Measurements from ENCODE around the gene ZSCAN20.
"Not testable (repeated sequence)": the region's sequence is repeated elsewhere in the genome, so short reads cannot be mapped to it uniquely, and the experiment has no call there.

ZSCAN20 gene

DNA sequence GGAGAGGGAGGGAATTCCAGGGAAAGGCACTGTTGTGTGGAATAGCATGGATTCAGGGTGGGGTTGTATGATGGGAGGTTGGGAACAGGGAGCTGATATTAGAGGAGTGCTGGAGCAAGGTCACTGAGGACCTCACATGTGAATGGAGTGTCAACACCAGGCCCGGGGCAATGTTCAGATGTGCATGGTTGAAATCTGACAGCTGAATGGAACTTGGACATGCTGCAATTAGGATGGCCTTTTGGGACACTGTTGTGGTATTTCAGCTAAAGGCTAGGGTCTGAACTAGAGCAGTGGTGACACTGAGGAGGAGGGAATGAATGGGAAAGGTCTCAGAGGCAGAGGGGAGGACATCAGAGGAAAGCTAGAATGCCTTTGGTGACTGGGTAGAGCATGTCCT, 25.0 kb downstream of the ZSCAN20 start:
- no peak for DNase-seq

DNA sequence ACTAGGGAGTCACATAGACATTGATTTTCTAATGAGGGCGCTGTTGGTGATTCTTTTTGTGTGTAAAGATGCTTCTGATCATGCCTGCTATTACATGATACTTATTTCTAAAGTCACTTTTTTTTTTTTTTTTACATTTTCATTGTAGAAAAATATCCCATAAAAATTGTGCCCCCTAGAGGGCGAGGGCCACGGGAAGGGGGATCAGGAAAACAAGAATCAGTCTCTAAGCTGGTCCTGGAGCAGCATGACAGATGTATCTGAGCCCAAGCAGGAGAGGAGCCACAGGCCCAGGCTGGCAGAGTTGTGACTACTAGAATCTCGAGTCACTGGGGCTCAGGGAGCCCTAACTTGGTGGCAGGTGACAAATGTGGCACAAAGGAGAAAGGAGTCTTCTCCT, 28.1 kb downstream of the ZSCAN20 start:
- DNase-seq, result no peak

DNA sequence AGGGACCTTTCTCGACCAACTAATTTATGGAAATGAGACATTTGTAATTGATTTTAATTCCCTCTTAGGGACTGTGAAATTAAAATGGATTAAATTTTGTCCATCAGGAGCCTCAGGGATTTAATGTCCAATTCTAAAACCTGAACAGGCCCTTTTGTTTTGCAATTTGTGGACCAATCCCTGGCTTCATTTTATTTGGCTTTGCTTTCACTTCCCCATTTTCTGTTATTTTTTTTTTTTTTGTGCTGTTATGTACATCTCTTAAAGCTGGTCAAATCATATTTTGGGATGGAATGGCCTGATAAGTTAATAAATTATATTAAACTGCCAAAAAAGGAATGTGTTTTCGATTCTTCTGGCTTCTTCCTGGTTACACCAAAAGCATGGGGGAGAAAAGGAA, 28.9 kb downstream of the ZSCAN20 start:
- no peak for DNase-seq

DNA sequence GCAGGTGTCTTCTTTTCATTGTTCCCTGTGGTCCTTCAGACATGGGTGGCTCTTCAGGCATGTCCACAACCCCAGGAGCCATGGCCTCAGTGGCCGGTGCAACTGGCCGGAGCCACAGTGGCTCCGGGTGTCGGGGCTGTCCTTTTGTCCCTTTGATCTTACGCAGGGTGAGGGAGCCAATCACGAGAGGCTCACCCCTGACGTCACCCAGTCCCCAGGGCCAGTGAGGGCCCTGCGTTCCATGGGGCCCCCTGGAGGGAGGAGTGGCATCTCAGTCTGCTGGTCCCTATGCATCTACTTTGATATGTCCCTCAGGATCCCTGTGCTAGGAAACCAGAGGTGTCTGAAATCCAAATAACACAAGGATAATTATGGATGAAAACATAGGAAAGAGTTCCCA, 29.3 kb downstream of the ZSCAN20 start:
- no peak for DNase-seq

DNA sequence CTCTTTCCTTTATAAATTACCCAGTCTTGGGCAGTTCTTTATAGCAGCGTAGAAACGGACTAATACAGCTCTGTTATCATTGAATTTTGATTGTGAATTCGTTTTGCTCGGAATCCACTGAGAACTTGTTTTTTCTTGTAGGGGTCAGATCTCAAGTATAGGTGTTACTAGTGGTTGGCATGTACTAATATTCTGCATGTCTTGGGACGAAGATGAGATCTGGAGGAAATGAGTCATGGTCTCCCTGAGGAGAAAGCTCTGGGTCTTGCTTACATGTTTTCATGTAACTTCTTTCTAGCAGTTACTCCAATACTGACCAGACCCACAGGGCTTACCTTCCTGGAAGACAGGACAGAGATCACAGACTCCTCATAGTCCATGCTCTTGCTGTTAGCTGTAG, 30.3 kb downstream of the ZSCAN20 start:
- DNase-seq, result no peak

DNA sequence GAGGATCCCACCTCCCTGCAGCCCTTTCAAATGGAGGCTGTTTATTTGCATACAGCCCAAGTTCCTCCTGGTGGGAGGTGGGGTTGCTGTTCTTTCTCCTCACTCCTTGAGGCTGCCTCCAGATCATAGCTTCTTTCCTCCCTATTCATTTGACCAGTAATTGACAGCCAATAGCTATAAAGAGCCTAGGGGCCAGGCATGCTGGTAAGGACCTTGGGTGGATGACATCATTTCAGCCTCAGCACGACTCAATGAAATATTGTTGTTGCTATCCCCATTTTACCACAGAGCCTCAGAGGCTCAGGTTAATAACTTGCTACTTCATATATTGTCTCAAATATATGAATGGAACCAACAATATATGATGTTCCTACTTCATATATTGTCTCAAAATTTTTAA, 31.1 kb downstream of the ZSCAN20 start:
- DNase-seq, result no peak

DNA sequence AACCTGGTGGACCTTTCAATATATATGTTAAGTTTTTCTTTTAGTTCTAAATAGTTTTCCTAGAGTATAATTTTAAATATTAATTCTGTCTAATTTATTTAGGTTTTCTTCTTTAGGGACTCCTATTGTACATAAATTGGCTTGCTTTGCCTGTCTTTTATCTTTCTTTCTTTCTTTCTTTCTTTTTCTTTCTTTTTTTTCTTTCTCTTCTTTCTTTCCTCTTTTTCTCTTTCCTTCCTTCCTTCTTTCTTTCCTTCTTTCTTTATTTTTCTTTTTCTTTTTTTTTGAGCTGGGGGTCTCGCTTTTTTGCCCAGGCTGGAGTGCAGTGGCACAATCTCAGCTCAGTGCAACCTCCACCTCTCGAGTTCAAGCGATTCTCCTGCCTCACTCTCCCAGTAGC, 35.2 kb downstream of the ZSCAN20 start:
- DNase-seq, result no peak

DNA sequence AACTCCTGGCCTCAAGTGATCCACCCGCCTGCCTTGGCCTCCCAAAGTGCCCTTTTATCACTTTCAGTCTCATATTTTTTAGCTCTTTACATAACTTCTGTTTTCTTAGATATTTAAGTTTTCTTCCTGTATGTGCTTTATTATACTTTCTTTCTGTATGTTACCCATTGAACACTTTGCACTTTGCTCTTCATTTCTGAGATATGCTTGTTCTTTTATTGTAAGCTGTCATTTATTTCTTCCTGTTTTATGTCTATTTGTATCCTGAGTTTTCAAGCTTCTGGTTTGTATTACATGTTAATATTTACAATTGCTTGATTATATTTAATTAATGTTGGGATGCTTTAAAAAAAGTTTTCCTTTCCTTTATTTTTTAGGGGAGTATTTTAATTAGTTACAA, 35.7 kb downstream of the ZSCAN20 start:
- no peak for DNase-seq

DNA sequence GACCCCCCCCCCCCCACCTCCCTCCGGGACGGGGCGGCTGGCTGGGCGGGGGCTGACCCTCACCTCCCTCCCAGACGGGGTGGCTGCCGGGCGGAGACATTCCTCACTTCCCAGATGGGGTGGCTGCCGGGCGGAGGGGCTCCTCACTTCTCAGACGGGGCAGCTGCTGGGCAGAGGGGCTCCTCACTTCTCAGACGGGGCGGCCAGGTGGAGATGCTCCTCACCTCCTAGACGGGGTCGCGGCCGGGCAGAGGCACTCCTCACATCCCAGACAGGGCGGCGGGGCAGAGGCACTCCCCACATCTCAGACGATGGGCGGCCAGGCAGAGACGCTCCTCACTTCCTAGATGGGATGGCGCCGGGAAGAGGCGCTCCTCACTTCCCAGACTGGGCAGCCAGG, 36.8 kb downstream of the ZSCAN20 start:
- DNase-seq, result not testable (repeated sequence)

DNA sequence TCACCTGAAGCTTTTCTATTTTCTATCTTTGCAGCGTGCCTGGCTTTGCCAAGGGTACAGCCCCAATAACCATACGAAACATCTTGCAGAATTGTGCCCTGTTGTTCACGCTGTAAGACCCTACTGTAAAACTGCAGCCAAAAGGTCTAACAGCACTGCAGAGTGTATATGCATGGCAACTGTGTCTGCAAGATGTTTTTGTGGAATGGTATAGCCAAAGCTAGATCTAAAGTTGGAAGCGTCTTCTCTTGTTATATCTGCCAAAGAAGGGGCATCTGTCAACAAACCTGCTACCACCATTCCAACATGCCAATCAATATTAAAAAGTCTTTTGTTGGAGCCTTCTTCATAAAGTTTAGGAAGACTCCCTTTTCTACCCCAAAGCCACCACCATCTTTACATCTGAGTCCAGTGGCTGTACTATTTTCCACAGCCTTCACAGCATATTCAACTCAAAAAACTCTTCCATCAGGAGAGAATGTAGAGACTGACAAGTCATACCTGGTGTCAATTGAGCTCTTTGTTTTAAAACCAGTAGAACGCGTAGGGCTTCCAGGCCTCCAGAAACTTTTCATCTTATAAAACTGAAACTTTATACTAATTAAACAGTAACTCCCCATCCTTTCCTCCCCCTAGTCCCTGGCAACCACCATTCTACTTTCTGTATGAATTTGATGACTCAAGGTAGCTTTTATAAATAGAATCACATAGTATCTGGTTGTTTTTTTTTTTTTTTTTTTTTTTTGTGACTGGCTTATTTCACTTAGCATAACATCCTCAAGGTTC, 40.0 kb downstream of the ZSCAN20 start:
- DNase-seq, result no peak

DNA sequence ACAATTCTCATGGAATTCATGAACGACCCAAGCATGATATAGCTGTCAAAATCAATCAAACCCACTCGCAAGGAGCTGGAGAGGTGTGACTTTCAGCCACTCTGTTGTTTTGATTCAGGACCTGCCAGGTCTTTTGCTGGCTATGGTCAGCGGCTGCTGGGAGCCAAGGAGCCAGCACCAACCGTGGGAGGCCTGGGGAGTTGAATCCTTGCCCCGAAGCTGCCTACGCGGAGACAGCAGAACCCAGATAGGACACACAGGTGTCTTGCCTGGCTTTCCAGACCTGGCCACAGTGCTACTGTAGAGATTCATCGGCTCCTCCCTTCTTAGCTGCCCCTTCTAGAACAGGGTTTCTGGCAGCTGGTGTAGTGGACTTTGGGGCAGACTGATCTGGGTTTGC, 42.7 kb downstream of the ZSCAN20 start:
- no peak for DNase-seq

DNA sequence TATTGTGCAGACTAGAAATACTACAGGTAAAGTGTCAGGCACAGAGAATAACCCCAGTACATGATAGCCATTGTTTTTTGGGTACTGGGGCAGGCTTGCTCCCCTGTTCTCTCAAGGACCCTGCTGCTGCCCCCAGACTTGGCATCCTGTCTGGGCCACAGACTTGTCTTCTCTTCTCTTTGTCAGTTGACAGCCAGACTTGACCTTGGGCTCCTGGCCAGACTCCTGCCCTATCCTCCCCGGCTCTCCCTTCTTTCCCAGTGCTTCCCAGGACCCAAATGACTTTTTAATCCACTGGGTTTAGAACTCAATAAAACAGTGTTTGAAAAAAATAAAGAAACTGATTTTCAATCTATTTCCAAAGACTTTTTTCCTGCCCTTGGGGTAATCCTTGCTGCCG, 43.2 kb downstream of the ZSCAN20 start:
- no peak for DNase-seq

DNA sequence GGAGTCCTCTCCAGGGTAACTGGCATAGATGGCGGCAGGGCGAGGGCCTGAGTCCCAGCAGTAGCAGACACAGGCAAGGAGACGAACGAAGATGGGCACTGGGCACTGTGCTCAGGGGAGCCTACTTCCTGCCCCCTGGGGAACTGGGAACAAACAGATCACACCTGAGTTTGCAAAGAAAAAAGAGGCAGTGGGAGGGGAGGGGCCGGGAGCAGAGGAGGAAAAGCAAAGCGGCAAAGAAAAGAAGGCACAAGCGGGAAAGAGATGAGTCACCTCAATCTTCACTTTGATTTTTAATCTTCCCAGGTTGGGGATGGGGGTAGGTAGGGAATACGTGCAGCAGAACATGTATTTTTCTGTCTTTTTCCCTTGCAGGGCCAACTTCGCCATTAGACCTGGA, 44.0 kb downstream of the ZSCAN20 start:
- DNase-seq, result no peak

DNA sequence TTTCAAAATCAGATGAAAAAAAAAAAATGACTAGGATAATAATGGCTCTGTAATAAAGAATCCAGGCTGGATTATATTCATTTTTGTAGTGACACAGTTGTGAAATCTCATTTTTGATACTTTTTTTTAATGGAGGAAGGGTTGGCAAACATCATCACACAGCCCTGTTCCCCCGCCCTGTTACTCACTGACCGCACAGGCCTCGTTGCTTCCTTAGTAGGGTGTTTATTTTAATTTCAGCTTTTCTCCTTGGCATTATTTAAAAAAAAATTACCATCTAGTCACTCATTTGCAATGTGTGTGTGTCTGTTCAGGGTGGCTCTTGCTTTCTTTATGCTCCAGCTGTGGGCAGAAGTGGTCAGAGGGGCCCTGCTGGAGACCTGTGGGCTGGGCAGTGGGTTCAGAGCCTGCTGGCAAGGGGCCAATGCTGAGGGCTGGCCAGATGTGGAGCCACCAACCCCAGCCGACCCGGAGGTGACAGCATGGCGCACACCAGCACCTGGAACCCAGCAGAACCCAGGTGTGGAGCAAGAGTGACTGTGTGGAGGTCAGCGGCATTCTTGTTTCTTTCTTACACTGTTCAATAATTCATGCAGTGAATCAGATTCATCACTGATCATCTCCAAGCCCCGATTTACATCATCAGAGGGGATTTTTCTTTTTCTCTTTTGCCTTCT, 44.6 kb downstream of the ZSCAN20 start:
- no peak for DNase-seq

DNA sequence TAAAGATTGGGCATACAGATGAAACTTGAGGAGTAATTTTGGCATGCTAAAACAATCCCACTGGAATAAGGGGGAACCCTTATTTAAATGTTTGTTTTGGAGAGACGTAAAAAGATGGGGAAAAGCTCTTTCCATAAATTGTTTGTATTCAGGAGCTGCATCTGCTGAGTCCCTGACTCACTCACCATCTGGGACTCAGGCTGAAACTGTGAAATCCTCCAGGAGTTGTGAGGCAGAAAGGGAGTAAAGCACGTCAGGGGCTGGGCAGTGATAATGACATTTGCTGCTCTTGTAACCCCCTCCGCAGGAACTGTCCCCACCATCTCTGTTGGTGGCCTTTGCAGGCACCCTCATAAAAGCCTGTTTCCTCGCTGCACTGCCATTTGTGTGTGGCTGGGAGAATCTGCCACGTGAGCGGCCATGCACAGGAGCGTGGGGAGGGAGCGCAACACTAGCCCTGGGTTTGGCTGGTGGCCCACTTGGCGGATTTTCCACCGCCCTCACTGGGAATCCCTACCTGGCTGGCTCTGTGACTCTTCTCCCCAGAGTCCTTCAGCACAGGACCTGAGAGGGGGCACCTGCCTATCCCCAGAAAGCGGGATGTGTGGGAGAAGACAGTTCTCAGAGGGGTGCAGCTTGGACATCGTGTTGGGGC, 45.3 kb downstream of the ZSCAN20 start:
- no peak for DNase-seq

DNA sequence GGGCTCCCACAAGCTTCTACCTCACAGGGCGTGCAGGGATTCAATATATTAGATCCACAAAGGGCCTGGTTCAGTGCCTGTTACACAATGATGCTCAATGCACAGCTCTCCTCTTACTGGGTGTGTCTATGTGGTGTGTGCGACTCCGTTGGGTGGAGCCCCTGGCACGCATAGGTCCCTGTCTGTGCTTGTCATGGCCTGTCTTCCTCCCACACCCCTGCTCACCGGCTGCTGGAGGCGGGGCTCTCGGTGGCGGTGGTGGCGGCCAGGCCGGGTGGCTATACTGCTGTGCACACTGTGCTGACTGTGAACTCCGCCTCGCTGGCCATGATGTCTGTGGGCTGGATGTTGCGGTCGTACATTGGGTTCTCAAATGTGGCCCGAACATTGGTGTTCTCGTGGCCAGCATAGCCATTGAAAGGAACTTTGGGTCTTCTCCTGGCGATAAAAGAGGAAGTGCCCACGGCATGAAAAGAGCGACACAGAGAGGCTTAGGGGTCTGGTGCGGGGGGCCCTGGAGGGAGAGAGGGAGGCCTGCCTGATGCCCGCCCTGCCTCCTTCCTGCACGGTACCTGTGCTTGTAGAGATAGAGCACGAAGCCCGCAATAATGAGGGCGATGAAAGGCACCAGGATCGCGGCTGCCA, 46.9 kb downstream of the ZSCAN20 start:
- no peak for DNase-seq

DNA sequence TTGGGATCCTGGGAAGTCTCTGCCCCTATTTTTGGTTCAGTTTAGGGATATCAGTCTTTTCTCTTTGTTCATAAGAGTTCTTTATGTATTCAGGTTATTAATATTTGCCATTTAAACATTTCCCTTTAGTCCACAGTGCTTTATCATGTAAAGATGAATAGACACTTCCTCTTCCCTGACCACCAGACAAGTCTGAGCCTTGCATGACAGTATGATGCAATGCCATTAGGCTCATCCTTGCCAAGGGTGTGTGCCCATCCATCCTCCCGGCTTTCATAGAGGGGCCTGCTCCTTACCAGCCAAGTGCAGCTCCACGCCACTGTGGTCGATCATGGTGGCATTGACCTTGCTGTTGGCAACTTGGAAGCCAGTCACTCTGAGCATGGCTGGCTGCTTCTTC, 52.1 kb downstream of the ZSCAN20 start:
- DNase-seq, result no peak

DNA sequence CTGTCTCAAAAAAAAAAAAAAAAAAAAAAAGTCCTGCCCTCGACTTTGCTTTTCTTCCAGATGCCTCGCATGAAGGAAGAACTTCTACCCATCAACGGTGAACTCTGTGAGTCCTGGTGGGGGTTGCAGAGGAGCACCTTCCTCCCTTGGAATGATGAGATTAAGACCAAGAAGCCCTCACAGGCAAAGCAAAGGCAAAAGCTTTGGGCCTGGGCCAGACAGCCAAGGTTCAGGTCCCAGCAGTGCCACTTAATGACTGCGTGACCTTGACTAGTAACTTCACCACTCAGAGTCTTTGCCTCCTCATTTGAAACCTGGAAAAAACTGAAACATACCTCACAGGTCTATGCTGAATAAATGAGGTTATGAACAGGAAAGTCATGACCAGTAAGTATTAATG, 55.5 kb downstream of the ZSCAN20 start:
- DNase-seq, result no peak

DNA sequence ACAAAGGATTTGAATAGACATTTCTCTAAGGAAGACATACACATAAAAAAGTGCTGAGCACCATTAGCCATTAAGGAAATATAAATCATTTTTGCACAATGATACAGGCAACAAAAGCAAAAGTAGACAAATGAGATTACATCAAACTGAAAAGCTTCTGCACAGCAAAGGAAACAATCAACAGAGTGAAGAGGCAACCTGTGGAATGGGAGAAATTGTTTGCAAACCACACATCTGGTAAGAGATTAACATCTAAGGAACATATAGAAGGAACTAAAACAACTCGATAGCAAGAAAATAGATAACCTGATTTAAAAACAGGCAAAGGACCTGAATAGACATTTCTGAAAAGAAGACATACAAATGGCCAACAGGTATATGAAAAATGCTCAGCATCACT, 57.5 kb downstream of the ZSCAN20 start:
- no peak for DNase-seq

DNA sequence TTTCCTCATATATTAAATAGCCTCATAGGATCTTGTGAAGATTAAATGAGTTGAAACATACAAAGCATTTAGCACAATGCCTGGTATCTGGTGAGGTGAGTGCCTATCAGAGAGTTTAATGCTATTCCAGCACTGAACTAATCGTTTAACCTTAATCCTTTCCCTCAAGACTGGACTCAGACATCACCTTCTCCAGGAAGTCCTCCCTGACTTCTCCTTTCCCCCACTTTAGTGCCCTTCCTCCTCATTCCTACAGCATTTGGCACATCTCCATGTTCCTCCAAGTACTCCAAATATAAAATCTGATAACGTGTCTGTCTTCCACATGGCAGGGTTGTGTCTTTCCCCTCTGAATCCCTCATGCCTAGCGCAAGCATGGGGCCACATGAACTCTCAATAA, 59.8 kb downstream of the ZSCAN20 start:
- no peak for DNase-seq

DNA sequence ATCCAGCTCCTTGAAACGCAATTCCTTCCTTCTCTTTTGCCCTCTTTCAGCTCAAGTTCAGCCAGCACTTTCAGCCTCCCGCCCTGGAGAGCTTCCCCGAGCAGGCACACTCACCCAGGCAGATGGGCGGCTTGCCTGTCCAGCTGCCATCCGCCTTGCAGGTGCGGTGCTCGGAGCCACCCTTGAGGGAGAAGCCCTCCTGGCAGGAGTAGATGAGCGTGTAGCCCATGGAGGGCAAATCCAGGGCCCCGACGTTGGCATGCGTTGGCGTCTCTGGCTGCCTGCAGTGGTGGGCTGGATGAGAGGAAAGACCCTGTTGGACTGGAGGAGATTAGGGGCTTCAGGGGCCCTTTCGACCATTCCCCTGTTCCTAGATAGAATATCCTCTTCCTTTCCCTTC, 60.5 kb downstream of the ZSCAN20 start:
- no peak for DNase-seq

DNA sequence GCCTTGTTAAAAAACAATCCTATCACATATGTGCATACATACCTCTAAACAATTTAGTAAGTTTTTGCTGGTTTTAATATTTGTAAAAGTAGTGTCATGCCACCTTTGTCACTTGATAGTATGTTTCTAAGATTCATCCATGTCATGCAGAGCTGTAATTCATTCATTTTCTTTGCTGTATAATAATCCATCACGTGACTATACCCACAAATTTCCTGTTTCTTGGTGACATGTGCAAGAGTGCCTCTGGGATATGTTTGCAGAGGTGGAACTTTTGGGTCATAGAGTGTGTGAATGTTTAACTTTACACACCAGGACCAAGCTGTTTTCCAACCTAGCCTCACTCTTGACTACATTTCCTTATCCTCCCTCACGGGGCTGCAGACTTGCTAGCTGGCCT, 62.9 kb downstream of the ZSCAN20 start:
- DNase-seq, result no peak

DNA sequence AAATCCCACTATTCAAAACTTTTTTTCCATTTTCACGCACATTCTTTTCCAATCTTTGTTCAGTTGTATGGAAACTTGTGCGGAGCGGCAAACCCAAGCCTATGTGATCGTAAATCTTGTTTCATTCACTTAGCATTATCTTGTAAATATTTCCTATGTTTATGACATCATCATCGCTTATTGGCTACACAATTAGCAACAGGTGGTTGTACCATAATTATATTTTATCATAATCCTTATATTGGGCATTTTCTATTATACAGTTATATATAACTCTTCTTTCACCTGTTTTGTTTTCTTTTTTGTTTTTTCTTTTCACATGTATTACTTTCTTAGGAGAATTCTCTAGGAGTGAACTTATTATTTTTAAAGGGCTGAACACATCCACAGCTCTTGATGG, 65.4 kb downstream of the ZSCAN20 start:
- DNase-seq, result no peak

DNA sequence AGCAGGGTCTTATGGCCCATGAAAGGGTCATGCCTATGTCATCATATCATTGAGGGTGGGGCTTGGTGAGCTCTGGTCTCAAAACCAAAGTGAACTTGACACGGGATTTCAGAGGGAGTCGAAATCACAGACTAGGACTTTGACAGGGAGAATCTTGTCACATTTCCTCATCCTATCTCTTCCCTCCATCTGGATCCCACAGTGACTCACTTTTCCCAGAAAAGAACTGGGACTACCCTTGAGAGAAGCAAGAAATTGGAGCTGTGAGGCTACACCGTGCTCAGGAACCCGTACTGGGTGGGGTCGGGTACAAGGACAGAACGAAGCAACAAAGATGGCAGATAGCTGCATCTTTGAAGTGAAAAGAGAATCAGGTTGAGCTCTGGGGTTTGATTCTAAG, 69.5 kb downstream of the ZSCAN20 start:
- no peak for DNase-seq

Data from activated effector memory CD4-positive, alpha-beta T cell treated with Interleukin-2 at 50 U/mL for 16 hours (primary cell).